Sigmoid colon (tissue), 4 donors: ENCODE data around the gene GALNT13.

Source experiments
- EP300 ChIP-seq, 4 donors: sonication (generic); formaldehyde crosslinking; IDR thresholded peaks; one replicate each; pipeline ENCODE4 v1.6.1; 2017; ENCODE audit warnings: antibody characterized with exemption in 4 of 4
- POLR2A ChIP-seq, 2 donors: fragments of 450-650 bp; IDR thresholded peaks; one replicate each; pipeline ENCODE4 v1.6.1; 2016; ENCODE audit warnings: antibody characterized with exemption in 2 of 2, mild to moderate bottlenecking in 2 of 2, moderate library complexity in 2 of 2
- POLR2AphosphoS5 ChIP-seq, 4 donors: sonication (generic); formaldehyde crosslinking; IDR thresholded peaks; one replicate each; pipeline ENCODE4 v1.6.1; 2017; ENCODE audit warnings: antibody characterized with exemption in 4 of 4
- TF ChIP-seq, protein P1 (sequence below), 4 experiments: fragments of 450-650 bp in 3 of 4; fragments of 200-600 bp in 1 of 4; IDR thresholded peaks; one replicate each; pipeline ENCODE4 v1.5.1; 2016 to 2019; ENCODE audit warnings: antibody characterized with exemption in 4 of 4, mild to moderate bottlenecking in 3 of 4, moderate library complexity in 2 of 4

- TF ChIP-seq, protein P1, sequence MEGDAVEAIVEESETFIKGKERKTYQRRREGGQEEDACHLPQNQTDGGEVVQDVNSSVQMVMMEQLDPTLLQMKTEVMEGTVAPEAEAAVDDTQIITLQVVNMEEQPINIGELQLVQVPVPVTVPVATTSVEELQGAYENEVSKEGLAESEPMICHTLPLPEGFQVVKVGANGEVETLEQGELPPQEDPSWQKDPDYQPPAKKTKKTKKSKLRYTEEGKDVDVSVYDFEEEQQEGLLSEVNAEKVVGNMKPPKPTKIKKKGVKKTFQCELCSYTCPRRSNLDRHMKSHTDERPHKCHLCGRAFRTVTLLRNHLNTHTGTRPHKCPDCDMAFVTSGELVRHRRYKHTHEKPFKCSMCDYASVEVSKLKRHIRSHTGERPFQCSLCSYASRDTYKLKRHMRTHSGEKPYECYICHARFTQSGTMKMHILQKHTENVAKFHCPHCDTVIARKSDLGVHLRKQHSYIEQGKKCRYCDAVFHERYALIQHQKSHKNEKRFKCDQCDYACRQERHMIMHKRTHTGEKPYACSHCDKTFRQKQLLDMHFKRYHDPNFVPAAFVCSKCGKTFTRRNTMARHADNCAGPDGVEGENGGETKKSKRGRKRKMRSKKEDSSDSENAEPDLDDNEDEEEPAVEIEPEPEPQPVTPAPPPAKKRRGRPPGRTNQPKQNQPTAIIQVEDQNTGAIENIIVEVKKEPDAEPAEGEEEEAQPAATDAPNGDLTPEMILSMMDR (IDR thresholded peaks at IDR 0.05), result no peak
- no peak for TF ChIP-seq POLR2A (IDR thresholded peaks at IDR 0.05)
- no peak for TF ChIP-seq POLR2AphosphoS5 (IDR thresholded peaks at IDR 0.05)
- TF ChIP-seq EP300 (IDR thresholded peaks at IDR 0.05), result no peak
These were observed 74.3 kb downstream of the GALNT13 start for GRCh38 chr2:153946036-153946435.
